SHP77 treated with DMSO at 0.1 percent for 48 hours (cell line): ENCODE measurements around the gene SLC2A6.
"Not testable (repeated sequence)": the region's sequence is repeated elsewhere in the genome, so short reads cannot be mapped to it uniquely, and the experiment has no call there.

ENCODE experiments used
- DNase-seq: peaks from one replicate; lab custom pipeline; 2025; lab: John Stamatoyannopoulos, UW

The SLC2A6 gene

DNA sequence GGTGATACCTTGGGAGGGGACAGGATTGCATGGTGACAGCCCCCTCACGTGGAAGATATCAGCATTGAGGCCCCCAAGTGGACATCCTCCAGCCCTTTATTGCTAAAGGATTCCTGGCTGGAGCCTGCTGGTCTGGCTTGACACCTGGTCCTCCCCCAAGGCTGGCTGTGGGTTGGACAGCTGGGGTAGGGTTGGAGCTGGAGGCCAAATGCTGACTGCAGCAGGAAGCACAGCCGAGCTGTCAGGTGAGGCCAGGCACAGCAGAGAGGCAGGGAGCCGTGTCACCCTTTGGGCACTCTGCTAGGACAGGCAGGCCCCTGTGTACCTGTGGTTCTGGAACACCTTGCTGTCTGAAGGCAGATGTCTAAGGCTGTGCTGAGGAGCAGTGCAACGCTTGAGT lies 16.9 kb downstream of the SLC2A6 start:
- no peak for DNase-seq

GRCh38 chr9:133460405-133461175 lies 18.3 kb downstream of the SLC2A6 start:
- DNase-seq: peak; percentile 67

GRCh38 chr9:133459476-133460404 lies 19.2 kb downstream of the SLC2A6 start, which contains the start of gene CACFD1:
Gene CACFD1, plus strand, starts transcription at chr9:133459978. Its CDS starts 89 bp downstream, at chr9:133460067.
- peak; percentile 96 for DNase-seq

- DNase-seq: peak; percentile 44
Observed at GRCh38 chr9:133458643-133459312, 20.1 kb downstream of the SLC2A6 start.

GRCh38 chr9:133457748-133458147 lies 21.2 kb downstream of the SLC2A6 start:
- DNase-seq: no peak

- DNase-seq: no peak
Observed at GRCh38 chr9:133457233-133457632, 21.7 kb downstream of the SLC2A6 start.

- DNase-seq: no peak
Observed at GRCh38 chr9:133456409-133456808, 22.5 kb downstream of the SLC2A6 start.

GRCh38 chr9:133455936-133456335 lies 23.0 kb downstream of the SLC2A6 start:
- no peak for DNase-seq

- no peak for DNase-seq
Observed at GRCh38 chr9:133454943-133455673, 23.8 kb downstream of the SLC2A6 start.

- DNase-seq: no peak
Observed at GRCh38 chr9:133454325-133454724, 24.6 kb downstream of the SLC2A6 start.

GRCh38 chr9:133453651-133454050 lies 25.2 kb downstream of the SLC2A6 start:
- no peak for DNase-seq

- no peak for DNase-seq
Observed at GRCh38 chr9:133452562-133452961, 26.3 kb downstream of the SLC2A6 start.

DNA sequence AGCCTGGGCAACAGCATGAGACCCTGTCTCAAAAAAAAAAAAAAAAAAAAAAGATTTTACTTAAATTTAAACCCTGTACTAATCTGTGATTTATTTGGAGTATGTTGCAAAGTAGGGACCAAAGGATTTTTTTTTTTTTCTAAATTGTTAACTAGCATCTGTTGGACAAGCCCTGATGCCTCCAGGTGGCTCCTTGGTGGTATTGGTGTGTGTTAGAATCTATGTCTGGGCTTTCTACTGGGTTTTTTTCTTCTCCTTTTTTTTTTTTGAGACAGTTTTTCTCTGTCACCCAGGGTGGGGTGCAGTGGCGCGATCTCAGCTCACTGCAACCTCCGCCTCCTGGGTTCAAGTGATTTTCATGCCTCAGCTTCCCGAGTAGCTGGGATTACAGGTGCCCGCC lies 27.0 kb downstream of the SLC2A6 start:
- not testable (repeated sequence) for DNase-seq

GRCh38 chr9:133449760-133450159 lies 29.1 kb downstream of the SLC2A6 start:
- no peak for DNase-seq

DNA sequence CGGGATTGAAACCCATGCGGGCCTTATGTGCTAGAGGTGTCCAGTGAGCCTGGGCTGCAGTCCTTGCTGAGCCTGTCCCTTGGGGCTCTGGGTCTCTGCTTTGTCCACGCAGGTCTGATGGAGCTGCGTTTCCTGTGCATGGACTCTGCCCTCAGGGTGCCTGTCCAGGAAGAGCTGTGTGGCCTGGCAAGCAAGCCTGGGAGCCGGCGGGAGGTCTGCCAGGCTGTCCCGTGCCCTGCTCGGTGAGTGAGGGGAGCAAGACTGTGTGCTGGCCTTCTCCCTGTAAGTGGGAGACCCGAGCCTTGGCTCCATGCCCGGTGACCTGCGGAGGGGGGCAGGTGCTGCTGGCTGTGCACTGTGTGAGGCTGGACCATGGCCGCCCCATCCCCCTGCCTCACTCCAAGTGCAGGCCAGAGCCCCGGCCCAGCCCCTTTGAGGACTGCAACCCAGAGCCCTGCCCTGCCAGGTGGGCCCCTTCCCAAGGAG lies 30.4 kb downstream of the SLC2A6 start:
- DNase-seq: no peak

DNA sequence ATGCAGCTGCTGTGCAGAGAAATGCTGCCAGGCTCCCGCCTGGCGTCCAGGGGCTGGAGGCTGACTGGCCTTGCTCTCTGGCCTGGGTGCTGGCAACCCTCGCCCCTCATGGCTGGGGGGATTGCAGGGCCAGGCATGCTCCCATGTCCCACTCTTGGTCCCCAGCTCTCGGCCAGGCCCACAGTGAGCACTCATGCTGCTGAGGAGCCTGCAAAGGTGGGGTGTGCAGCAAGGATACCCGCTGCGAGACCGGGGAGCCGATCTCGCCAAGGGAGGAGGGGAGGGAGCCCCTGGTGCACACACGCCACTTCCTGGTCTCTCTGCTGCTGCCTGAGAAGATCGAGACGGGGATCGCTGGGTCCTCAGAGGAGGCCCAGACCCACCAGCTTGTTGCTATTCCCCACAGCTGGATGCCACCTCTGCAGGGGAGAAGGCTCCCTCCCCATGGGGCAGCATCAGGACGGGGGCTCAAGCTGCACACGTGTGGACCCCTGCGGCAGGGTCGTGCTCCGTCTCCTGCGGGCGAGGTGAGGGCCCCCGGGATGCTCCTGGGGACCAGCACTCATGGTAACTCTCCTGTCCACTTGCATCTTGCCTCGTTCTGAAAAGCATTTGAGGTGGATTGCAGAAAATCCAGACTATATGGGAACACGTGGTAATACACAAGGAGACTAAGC lies 33.5 kb downstream of the SLC2A6 start:
- DNase-seq: no peak

DNA sequence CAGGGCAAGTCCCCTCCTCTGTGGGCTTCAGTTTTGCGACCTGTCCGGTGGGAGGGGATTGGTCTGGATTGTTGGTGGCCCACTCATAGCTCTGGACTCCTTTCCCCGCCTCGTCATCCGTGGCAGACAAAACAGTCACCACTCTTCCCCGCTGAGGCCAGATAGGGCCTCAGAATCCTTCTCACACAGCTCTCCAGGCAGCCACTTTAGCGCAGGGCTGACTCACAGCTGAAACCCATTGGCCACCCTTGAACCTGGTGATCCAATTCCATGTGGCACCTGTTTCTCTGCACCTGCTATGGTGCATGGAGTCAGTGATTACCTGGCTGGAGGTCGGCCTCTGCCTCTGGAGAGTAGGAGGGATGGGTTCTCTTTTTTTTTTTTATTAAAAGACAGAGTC lies 34.9 kb downstream of the SLC2A6 start:
- DNase-seq: no peak

- no peak for DNase-seq
Observed at GRCh38 chr9:133443248-133443647, 35.7 kb downstream of the SLC2A6 start.

GRCh38 chr9:133441571-133441970 lies 37.3 kb downstream of the SLC2A6 start:
- DNase-seq: no peak

- DNase-seq: no peak
Observed at GRCh38 chr9:133440874-133441273, 38.0 kb downstream of the SLC2A6 start.

- no peak for DNase-seq
Observed at GRCh38 chr9:133439337-133439736, 39.6 kb downstream of the SLC2A6 start.
